Tibial nerve (tissue), 3 donors: Measurements from ENCODE around the gene URAD.

Source experiments
- POLR2A ChIP-seq, 2 donors: fragments of 450-650 bp; IDR thresholded peaks; one replicate each; pipeline ENCODE4 v1.6.1; 2017; ENCODE audit warnings: antibody characterized with exemption in 2 of 2, mild to moderate bottlenecking in 2 of 2, moderate library complexity in 2 of 2
- TF ChIP-seq, protein P1 (sequence below), 5 experiments: fragments of 200-600 bp in 3 of 5; fragments of 450-650 bp in 2 of 5; sonication (generic) in 3 of 5; IDR thresholded peaks; one replicate each; pipeline ENCODE4 v1.5.1; 2016 to 2019; ENCODE audit warnings: antibody characterized with exemption in 5 of 5, mild to moderate bottlenecking in 3 of 5, moderate library complexity in 2 of 5

DNA sequence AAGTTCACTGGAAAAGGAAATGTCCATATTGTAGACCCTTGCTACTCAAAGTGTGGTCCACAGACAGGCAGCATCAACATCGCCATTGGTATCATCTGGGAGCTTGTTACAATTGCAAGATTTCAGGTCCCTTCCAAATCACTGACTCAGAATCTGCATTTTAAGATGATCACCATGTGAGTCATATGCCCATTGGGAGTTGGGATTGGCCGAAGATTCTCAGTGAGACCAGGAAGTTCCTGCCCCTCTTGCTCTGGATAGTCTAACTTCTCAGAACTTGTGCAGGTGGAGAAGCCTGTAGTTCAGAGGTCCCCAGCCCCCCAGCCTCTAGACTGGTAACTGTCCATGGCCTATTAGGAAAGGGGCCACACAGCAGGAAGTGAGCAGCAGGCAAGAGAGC, 48.9 kb upstream of the URAD start:
- no peak for TF ChIP-seq POLR2A (IDR thresholded peaks at IDR 0.05)
- TF ChIP-seq, protein P1, sequence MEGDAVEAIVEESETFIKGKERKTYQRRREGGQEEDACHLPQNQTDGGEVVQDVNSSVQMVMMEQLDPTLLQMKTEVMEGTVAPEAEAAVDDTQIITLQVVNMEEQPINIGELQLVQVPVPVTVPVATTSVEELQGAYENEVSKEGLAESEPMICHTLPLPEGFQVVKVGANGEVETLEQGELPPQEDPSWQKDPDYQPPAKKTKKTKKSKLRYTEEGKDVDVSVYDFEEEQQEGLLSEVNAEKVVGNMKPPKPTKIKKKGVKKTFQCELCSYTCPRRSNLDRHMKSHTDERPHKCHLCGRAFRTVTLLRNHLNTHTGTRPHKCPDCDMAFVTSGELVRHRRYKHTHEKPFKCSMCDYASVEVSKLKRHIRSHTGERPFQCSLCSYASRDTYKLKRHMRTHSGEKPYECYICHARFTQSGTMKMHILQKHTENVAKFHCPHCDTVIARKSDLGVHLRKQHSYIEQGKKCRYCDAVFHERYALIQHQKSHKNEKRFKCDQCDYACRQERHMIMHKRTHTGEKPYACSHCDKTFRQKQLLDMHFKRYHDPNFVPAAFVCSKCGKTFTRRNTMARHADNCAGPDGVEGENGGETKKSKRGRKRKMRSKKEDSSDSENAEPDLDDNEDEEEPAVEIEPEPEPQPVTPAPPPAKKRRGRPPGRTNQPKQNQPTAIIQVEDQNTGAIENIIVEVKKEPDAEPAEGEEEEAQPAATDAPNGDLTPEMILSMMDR (IDR thresholded peaks at IDR 0.05) = no peak
